Ishikawa (cell line): ENCODE results near the gene MED13L.

ENCODE experiments used
- CEBPB ChIP-seq: IDR thresholded peaks from 2 replicates; pipeline ENCODE4 v1.6.1; 2012
- CREB1 ChIP-seq: IDR thresholded peaks from 2 replicates; pipeline ENCODE4 v1.6.1; 2012; ENCODE audit warnings: low read depth
- EGR1 ChIP-seq: IDR thresholded peaks from 2 replicates; pipeline ENCODE4 v1.6.1; 2012
- EP300 ChIP-seq: IDR thresholded peaks from 2 replicates; pipeline ENCODE4 v1.6.1; 2012; ENCODE audit warnings: borderline replicate concordance
- FOXM1 ChIP-seq: IDR thresholded peaks from 2 replicates; pipeline ENCODE4 v1.6.1; 2012; ENCODE audit warnings: low read depth, borderline replicate concordance
- MAX ChIP-seq: IDR thresholded peaks from 2 replicates; pipeline ENCODE4 v1.6.1; 2012
- NFIC ChIP-seq: IDR thresholded peaks from 2 replicates; pipeline ENCODE4 v1.6.1; 2012
- RAD21 ChIP-seq: IDR thresholded peaks from 2 replicates; pipeline ENCODE4 v1.6.1; 2012; ENCODE audit warnings: low read depth
- REST ChIP-seq: IDR thresholded peaks from 2 replicates; pipeline ENCODE4 v1.6.1; 2012; ENCODE audit warnings: low read depth, mild to moderate bottlenecking
- TAF1 ChIP-seq: IDR thresholded peaks from 2 replicates; pipeline ENCODE4 v1.6.1; 2012; ENCODE audit warnings: low read depth, mild to moderate bottlenecking
- TCF12 ChIP-seq: IDR thresholded peaks from 2 replicates; pipeline ENCODE4 v1.6.1; 2012; ENCODE audit warnings: low read depth
- TEAD4 ChIP-seq: IDR thresholded peaks from 2 replicates; pipeline ENCODE4 v1.6.1; 2012
- USF1 ChIP-seq: IDR thresholded peaks from 2 replicates; pipeline ENCODE4 v1.6.1; 2012
- YY1 ChIP-seq: IDR thresholded peaks from 2 replicates; pipeline ENCODE4 v1.6.1; 2012; ENCODE audit warnings: low read depth
- ZBTB7A ChIP-seq: IDR thresholded peaks from 2 replicates; pipeline ENCODE4 v1.6.1; 2012; ENCODE audit warnings: low read depth

Gene MED13L

GRCh38 chr12:116131176-116131575 lies 146.3 kb downstream of the MED13L start:
- TF ChIP-seq USF1: no peak
- TF ChIP-seq EGR1: no peak
- no peak for TF ChIP-seq EP300
- no peak for TF ChIP-seq TEAD4

GRCh38 chr12:116130431-116130830 lies 147.1 kb downstream of the MED13L start:
- TF ChIP-seq TEAD4 (no peak), EP300 (no peak), CEBPB (no peak), YY1 (no peak), CREB1 (no peak), FOXM1 (no peak), TCF12 (no peak), TAF1 (no peak), REST (no peak)

- TF ChIP-seq FOXM1 (no peak), CEBPB (no peak), RAD21 (no peak), TAF1 (no peak), USF1 (no peak), REST (no peak), NFIC (no peak), EP300 (no peak), MAX (no peak), ZBTB7A (no peak), TCF12 (no peak), TEAD4 (no peak), CREB1 (no peak), YY1 (no peak), EGR1 (no peak)
Observed at GRCh38 chr12:116128779-116129178, 148.7 kb downstream of the MED13L start.

GRCh38 chr12:116127859-116128258 lies 149.6 kb downstream of the MED13L start:
- no peak for TF ChIP-seq TCF12

GRCh38 chr12:116126610-116127009 lies 150.9 kb downstream of the MED13L start:
- TF ChIP-seq TEAD4 (no peak), YY1 (no peak), REST (no peak), EGR1 (no peak), TCF12 (no peak), CREB1 (no peak), CEBPB (no peak), FOXM1 (no peak), NFIC (no peak), USF1 (no peak), RAD21 (no peak), EP300 (no peak), ZBTB7A (no peak), TAF1 (no peak), MAX (no peak)
